Progenitor cell of endocrine pancreas (in vitro differentiated cells): ENCODE results near the gene CEACAM20. TPM values are rescaled to one million over a fixed set of nuclear protein-coding genes. Genes with fewer than 3 reads are reported as not detected.

ENCODE experiments used
- DNase-seq: peaks from one replicate; pipeline ENCODE4 v3.0.0; 2021; ENCODE audit warnings: low spot score; ENCODE audit not compliant: unreplicated experiment
- H3K27ac Mint-ChIP-seq: 2 replicates; pipeline ENCODE4 v1.8.0; 2021; ENCODE audit warnings: mild to moderate bottlenecking, moderate library complexity, mixed read lengths
- H3K27me3 Mint-ChIP-seq: 2 replicates; pipeline ENCODE4 v1.8.0; 2021; ENCODE audit warnings: mixed read lengths
- H3K36me3 Mint-ChIP-seq: 2 replicates; pipeline ENCODE4 v1.8.0; 2022; ENCODE audit warnings: mixed read lengths; ENCODE audit not compliant: insufficient read depth
- H3K4me1 Mint-ChIP-seq: 2 replicates; pipeline ENCODE4 v1.8.0; 2021; ENCODE audit warnings: low read depth, mixed read lengths
- H3K4me3 Mint-ChIP-seq: 2 replicates; pipeline ENCODE4 v1.8.0; 2021; ENCODE audit warnings: low read depth, mild to moderate bottlenecking, moderate library complexity, mixed read lengths
- H3K9me3 Mint-ChIP-seq: 2 replicates; pipeline ENCODE4 v1.8.0; 2021; ENCODE audit warnings: low read depth, mixed read lengths
- CTCF ChIP-seq: fragments of 200-600 bp; sonication (generic); IDR thresholded peaks from one replicate; pipeline ENCODE4 v1.5.0; 2021; ENCODE audit warnings: antibody characterized with exemption, mild to moderate bottlenecking; ENCODE audit not compliant: unreplicated experiment
- total RNA-seq: library from RNA; stranded (reverse); gene quantifications from 2 replicates; pipeline ENCODE4 v1.2.1, GENCODE V29; 2021

The CEACAM20 gene
- total RNA-seq, 1 donor from 2014 or later: not detected

GRCh38 chr19:44573627-44574026 is 44.2 kb upstream of the CEACAM20 start:
- peaks cover 2% of the 10 kb centered on the region for H3K27me3 Mint-ChIP-seq

GRCh38 chr19:44573183-44573582 is 43.7 kb upstream of the CEACAM20 start:
- Mint-ChIP-seq H3K36me3 (peaks cover 1% of the 10 kb centered on the region), H3K27ac (no peak overlapping the region), H3K27me3 (peaks cover 2% of the 10 kb centered on the region), H3K4me1 (peaks cover 25% of the 10 kb centered on the region), H3K4me3 (no peak overlapping the region), H3K9me3 (no peaks in the 10 kb centered on the region)
- no peak for TF ChIP-seq CTCF
- DNase-seq: no peak

More at GRCh38 chr19:44573627-44574026, 44.2 kb upstream of the CEACAM20 start:
- no peak for DNase-seq
- peaks cover 1% of the 10 kb centered on the region for H3K36me3 Mint-ChIP-seq
- TF ChIP-seq CTCF: no peak
- peaks cover 25% of the 10 kb centered on the region for H3K4me1 Mint-ChIP-seq
- no peak overlapping the region for H3K4me3 Mint-ChIP-seq
- H3K27ac Mint-ChIP-seq: no peak overlapping the region
- no peaks in the 10 kb centered on the region for H3K9me3 Mint-ChIP-seq

GRCh38 chr19:44572581-44572900 is 43.1 kb upstream of the CEACAM20 start:
- Mint-ChIP-seq H3K27ac (no peak overlapping the region), H3K36me3 (peaks cover 1% of the 10 kb centered on the region), H3K9me3 (no peaks in the 10 kb centered on the region), H3K4me3 (no peak overlapping the region), H3K4me1 (peaks cover 25% of the 10 kb centered on the region), H3K27me3 (peaks cover 6% of the 10 kb centered on the region)
- DNase-seq: no peak
- no peak for TF ChIP-seq CTCF

GRCh38 chr19:44571830-44572580 is 42.5 kb upstream of the CEACAM20 start:
- no peak for TF ChIP-seq CTCF
- peaks cover 8% of the 10 kb centered on the region for H3K27me3 Mint-ChIP-seq
- peaks cover 25% of the 10 kb centered on the region for H3K4me1 Mint-ChIP-seq
- no peak for DNase-seq
- no peaks in the 10 kb centered on the region for H3K9me3 Mint-ChIP-seq
- no peak overlapping the region for H3K4me3 Mint-ChIP-seq
- H3K36me3 Mint-ChIP-seq: peaks cover 1% of the 10 kb centered on the region
- H3K27ac Mint-ChIP-seq: no peak overlapping the region

- peak; percentile 60 for DNase-seq
- Mint-ChIP-seq H3K4me1 (peaks cover 25% of the 10 kb centered on the region), H3K4me3 (peak overlapping the region; percentile 4), H3K36me3 (peaks cover 1% of the 10 kb centered on the region), H3K27ac (peak overlapping the region; percentile 75), H3K27me3 (peaks cover 15% of the 10 kb centered on the region), H3K9me3 (no peaks in the 10 kb centered on the region)
- peak; percentile 85 for TF ChIP-seq CTCF
Measured at GRCh38 chr19:44570984-44571684, 41.7 kb upstream of the CEACAM20 start.
